Transverse colon (tissue), 3 donors: Measurements from ENCODE around the gene CDK5RAP2.

Experiments used
- POLR2A ChIP-seq: fragments of 450-650 bp; IDR thresholded peaks from one replicate; pipeline ENCODE4 v1.6.1; 2016; ENCODE audit warnings: antibody characterized with exemption, mild to moderate bottlenecking, moderate library complexity
- POLR2AphosphoS5 ChIP-seq, 3 donors: sonication (generic); formaldehyde crosslinking; IDR thresholded peaks; one replicate each; pipeline ENCODE4 v1.6.1; 2016; ENCODE audit warnings: antibody characterized with exemption in 3 of 3

- TF ChIP-seq POLR2A (no peak), POLR2AphosphoS5 (IDR thresholded peaks at IDR 0.05) (no peak)
Measured at GRCh38 chr9:120603010-120603409, 23.0 kb upstream of the CDK5RAP2 start.
